Femur (tissue), 1 donor: Measurements from ENCODE around the gene SAA1.

Source experiments
- DNase-seq: peaks from one replicate; pipeline ENCODE4 v3.0.0-alpha.2; 2017

The SAA1 gene

DNA sequence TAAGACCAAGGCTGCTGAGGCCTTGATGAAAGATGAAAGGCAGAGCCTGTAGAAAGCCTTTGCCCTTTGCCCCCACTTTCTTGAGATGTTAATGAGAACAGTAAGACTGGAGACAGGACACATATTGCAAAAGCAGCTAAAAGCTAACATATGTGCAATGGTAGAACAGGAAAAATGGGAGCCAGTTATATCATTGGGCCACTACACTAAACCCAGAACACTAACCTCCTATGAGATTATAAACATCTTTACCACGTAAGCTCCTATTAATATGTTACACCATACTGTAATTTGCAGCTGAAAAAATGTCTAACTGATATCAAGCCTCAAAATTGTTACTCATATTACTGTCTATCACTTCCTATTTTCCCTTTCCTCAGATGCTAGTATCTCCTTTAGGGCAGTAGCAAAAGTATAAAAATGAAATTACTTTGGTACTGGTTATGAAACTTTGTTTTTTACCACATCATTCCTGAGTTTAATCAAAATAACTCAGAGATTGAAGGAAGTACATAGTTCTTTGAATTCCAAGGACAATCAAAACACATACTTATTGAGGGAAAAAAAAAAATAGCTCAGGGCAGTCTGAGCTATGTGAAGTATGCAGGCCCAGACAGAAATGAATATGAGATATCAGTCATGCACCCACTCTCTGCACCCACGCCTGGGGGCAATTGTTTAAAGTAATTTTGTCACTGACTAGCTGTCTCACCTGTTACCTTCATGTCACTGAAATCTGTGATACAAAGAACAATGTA is 46.8 kb downstream of the SAA1 start:
- DNase-seq, result no peak

GRCh38 chr11:18313965-18314763 is 48.1 kb downstream of the SAA1 start:
- DNase-seq, result no peak

- DNase-seq, result no peak
Measured at GRCh38 chr11:18314784-18315523, 48.9 kb downstream of the SAA1 start.

GRCh38 chr11:18315893-18316292 is 49.8 kb downstream of the SAA1 start:
- DNase-seq, result no peak

GRCh38 chr11:18317551-18317950 is 51.5 kb downstream of the SAA1 start:
- DNase-seq, result no peak
